ENCODE measurements around the gene GAB2.
"Not testable (repeated sequence)": the region's sequence is repeated elsewhere in the genome, so short reads cannot be mapped to it uniquely, and the experiment has no call there.

The GAB2 gene, protein sequence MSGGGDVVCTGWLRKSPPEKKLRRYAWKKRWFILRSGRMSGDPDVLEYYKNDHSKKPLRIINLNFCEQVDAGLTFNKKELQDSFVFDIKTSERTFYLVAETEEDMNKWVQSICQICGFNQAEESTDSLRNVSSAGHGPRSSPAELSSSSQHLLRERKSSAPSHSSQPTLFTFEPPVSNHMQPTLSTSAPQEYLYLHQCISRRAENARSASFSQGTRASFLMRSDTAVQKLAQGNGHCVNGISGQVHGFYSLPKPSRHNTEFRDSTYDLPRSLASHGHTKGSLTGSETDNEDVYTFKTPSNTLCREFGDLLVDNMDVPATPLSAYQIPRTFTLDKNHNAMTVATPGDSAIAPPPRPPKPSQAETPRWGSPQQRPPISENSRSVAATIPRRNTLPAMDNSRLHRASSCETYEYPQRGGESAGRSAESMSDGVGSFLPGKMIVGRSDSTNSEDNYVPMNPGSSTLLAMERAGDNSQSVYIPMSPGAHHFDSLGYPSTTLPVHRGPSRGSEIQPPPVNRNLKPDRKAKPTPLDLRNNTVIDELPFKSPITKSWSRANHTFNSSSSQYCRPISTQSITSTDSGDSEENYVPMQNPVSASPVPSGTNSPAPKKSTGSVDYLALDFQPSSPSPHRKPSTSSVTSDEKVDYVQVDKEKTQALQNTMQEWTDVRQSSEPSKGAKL

DNA sequence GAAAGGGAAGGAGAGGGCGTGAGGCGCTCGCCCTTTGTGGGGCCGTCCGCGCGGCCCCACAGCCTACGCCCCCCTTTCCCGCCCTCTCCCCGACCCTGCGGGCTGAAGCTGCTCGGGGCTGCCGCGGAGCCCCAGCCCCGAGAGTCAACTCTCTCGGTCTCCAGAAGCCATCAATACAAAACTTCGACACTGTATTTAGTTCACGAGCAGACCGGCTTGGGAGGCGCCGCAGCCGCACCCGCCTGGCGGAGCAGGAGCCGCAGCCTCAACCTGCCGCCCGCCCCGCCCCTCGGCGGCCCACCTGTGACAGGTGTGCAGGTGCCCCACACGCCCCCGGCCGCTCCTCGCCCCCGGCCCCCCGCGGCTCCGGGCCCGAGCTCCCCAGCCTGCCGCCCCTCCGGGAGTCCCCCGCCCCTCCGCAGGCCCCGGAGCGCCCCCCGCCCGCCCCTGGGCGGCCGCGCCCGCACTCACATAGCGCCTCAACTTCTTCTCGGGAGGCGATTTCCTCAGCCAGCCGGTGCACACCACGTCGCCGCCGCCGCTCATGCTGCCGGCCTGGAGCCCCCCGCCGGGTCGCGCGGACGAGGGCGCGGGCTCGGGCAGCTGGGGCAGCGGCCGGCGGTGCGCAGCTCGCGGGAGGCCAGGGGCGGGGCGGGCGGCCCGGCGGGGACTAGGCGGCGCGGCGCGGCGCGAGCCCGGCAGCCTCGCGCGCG lies at the start of gene GAB2:
GAB2 (minus strand) TSS at position 646 of the 713 bp plus-strand sequence; CDS start at position 546, 100 bp downstream.
- peak; percentile 57 for DNase-seq

GRCh38 chr11:78467370-78467769 lies 49.8 kb upstream of the GAB2 start:
- no peak for DNase-seq

- peak; percentile 79 for DNase-seq
These were observed 47.7 kb upstream of the GAB2 start for GRCh38 chr11:78465169-78465942.

GRCh38 chr11:78464787-78465168 lies 47.2 kb upstream of the GAB2 start:
- not testable (repeated sequence) for DNase-seq

DNA sequence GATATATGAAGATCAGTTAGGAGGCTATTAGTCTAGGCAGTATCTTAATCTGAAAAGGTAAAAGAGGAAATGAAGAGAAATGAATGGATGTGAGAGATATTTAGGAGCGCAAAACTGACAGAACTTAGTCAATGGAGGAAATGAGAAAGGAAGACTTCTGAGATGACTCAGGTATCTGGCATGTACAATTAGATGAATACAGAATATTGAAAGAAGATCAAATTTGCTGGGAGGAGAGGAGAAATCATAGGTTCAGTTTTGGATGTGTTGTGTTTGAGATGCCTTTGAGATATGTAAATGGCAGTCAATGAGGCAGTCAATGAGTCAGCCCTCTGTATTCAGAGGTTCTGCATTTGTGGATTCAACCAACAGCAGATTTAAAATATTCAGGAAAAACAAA lies 42.9 kb upstream of the GAB2 start:
- DNase-seq: no peak

GRCh38 chr11:78459738-78460137 lies 42.1 kb upstream of the GAB2 start:
- DNase-seq: no peak

DNA sequence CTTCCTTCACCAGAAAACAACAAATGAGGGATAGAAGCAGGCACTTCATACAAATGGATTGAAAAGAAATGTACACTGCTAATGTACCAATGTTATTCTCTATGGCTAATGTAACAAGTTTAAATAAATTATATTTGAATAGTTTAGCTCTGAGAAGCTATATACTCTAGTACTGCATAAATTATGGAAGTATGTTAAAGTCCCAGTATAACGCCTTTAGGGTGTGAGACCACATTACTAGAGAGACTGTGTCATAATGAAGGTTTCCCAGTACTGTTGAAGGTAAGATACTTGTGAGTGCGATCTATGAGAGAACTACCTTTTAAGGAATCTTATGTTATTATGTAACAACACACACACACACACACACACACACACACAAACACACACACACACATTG lies 39.8 kb upstream of the GAB2 start:
- DNase-seq: no peak

DNA sequence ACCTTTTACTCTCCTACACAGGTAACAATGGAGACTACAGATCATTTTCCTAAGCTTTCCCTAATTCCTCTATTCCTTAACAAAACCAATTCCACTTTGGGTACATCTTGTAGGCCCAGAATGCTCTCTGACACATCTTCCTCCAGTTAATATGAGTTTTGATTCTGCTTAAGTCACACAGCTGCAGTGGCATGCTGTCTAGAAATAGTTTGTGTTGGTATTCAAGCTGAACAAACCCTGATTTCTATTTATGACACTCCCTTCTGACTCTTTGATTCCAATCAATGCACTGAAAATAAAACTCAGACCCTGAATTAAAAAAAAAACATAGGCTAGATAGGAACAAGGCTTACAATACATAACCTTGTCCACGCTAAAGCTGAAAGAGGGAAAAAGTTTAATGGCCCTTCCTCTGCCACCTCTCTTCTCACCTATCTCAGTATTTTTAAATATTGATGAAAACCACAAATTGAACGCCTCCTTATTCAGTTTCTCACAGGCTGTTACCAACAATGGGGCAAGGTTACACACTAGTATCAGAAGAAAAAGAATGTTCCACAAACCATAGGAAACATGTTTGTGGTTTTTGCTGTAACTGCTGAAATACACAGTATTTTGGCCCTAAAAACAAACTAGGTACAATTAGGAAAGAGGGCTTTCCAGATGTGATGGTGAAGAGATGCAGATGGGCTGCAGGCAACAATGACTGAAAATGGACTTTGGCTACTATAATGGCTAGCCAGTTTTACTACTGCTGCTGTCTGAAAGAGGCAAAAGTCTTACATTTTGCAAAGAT lies 35.7 kb upstream of the GAB2 start:
- DNase-seq: peak; percentile 30

- no peak for DNase-seq
These were observed 33.9 kb upstream of the GAB2 start for GRCh38 chr11:78451371-78452150.

GRCh38 chr11:78450866-78451265 lies 33.2 kb upstream of the GAB2 start:
- no peak for DNase-seq

- no peak for DNase-seq
These were observed 32.2 kb upstream of the GAB2 start for GRCh38 chr11:78449866-78450265.

GRCh38 chr11:78446210-78446609 lies 28.6 kb upstream of the GAB2 start:
- DNase-seq: no peak

DNA sequence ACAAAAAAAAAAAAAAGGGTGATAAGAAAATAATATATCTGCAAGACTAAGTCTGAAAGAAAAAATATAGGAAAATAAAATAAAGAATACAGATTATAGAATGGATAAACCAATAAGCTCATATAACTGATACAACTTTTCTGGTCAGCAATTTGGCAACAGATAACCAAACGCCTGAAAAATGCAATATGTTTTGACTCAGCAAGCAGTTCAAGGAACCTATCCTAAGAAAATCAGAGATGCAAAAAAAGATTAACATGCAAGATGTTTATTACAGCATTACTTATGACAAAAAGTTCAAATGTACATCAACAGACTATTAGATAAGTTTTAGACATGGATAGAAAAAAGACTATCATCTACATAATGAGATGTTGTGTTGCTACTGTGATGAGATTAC lies 27.1 kb upstream of the GAB2 start:
- no peak for DNase-seq

DNA sequence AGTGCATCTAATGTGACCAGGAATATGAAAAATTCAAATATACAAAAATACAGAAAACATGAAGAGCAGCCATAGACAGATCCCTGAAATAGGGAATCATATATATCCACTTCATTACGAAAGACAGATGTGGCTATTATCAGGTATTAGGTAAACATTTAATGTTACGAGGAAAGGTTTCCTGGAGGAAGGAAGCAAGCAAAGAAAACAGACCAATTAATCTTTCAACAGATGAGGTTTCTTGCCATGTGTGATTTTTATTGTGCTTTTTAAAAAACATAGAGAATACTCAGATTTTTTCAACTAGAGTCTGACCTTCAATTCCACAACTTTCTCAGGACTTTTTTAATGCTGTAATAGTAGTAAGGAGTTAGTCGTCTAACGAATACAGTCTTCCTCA lies 24.3 kb upstream of the GAB2 start:
- no peak for DNase-seq

DNA sequence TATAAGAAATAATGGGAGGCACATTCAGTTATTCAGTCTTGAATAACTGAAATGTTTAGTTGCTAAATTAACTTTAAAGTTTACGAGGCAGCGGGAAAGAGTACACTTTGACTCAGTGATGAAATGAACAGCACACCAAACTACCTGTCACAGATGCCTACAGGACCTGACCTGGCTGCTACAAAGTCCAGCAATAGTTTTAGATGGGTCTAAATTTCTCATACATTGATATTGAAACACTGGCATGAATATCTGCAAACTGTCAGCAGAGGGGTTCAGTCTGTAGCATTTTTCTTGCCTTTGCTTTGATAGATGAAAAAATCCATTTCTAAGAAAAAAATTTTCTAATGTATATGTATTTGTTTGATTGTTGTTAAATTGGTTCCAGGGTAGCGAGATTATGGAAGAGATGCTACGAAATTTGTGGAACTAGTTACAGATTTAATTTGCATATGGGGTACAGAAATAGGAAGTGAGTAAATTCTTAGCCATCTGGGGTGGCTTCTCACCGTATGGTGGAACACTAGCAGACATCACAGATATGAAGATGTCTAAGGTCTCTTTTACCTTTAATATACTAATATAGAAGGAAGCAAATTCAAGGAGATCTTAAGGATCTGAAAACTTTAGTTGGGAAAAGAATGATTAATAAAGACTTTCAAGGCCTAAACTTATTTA lies 20.8 kb upstream of the GAB2 start:
- no peak for DNase-seq

DNA sequence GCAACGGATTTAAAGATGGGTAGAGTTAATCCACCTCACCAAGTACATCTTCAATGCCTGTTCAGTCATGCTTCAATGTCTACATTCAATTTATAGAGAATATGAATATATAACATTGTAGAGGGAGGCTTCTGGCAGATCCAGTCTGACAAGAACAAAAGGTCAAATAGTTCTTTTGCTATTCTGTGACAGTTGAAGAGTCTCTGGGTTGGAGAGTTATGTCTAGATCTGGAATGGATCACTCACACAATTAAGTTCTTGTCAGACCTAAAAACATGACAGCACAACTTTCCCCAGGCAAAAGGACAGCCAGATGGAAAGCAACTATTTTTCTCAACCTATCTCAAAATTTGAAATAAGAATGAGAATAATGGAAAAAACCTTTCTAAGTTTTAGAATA lies 15.3 kb upstream of the GAB2 start:
- DNase-seq: no peak

DNA sequence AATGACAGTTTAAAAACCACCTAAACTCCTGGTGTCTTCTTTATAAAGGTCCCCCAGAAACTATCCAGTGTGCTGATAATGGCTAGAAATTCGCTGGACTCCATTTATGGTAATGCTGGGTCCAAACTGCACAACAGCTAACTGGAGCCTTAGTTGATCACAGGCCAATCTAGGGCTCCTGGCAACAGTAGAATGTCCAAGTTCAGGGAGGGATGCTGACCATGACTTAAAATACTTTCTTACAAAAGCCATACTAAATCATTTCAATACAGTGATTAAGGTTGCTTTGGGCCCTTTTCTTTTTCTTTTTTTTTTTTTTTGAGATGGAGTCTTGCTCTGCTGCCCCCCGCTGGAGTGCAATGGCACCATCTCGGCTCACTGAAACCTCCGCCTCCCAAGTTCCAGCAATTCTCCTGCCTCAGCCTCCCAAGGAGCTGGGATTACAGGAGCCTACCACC lies 14.5 kb upstream of the GAB2 start:
- DNase-seq: peak; percentile 19

DNA sequence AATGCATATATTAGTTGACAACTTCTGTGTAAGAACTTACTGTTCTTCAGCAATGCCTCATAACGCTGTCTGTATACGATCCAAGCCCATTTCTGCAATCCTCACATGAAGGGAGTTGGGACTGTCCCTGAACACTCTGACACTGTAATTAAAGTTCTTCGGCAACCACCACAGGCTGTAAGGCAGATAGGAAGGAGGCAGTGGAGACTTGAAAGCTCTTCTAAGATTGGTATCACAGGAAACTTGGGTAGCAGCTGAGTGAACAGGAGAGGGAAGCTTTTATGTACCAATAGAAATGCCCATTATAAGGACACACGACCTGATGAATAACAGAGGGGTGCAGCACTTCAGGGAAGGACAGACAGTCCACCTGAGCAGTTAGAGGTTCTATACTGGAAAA lies 12.0 kb upstream of the GAB2 start:
- no peak for DNase-seq

- no peak for DNase-seq
These were observed 11.6 kb upstream of the GAB2 start for GRCh38 chr11:78429209-78429608.

DNA sequence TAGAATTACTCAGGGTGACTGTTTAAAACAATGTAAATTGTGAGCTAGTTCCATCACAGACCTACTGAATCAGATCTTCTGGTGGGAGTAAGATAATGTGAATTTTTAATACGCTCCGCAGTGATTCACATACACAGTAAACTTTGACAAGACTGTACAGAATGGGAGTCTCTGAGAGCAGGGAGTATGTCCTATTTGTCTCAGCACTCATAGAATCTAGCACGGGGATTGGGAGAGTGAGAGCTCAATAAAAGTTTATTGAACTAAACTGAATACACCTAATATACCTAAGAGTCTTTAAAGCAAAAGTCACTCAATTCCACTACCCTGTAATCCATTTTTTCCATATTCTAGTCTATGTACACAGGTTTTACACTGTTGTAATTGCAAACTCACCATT lies 11.2 kb upstream of the GAB2 start:
- no peak for DNase-seq

GRCh38 chr11:78428266-78428636 lies 10.6 kb upstream of the GAB2 start:
- no peak for DNase-seq

All from RPMI8226 (cell line).